H9 (cell line): Measurements from ENCODE around the gene PLCZ1. TPM values are rescaled to one million over a fixed set of nuclear protein-coding genes. Genes with fewer than 3 reads are reported as not detected.

Experiments used
- DNase-seq: peaks from one replicate; pipeline ENCODE4 v3.0.0-alpha.2; 2017
- H2AFZ ChIP-seq: one replicate; pipeline ENCODE4 v1.6.1; 2013; ENCODE audit warnings: mild to moderate bottlenecking, low read length, control low read depth, moderate library complexity
- H2AK5ac ChIP-seq: 2 replicates; pipeline ENCODE4 v1.6.1; 2013; ENCODE audit warnings: low read length, control low read depth, mixed read lengths; ENCODE audit not compliant: insufficient read length
- H2BK120ac ChIP-seq: one replicate; pipeline ENCODE4 v1.6.1; 2013; ENCODE audit warnings: low read depth, mild to moderate bottlenecking, low read length, control low read depth, inconsistent platforms; ENCODE audit not compliant: poor library complexity, severe bottlenecking
- H2BK12ac ChIP-seq: 2 replicates; pipeline ENCODE4 v1.6.1; 2013; ENCODE audit warnings: low read length, control low read depth, mixed read lengths, low read depth; ENCODE audit not compliant: insufficient read length
- H2BK15ac ChIP-seq: 2 replicates; pipeline ENCODE4 v1.6.1; 2013; ENCODE audit warnings: low read depth, low read length, control low read depth
- H2BK20ac ChIP-seq: one replicate; pipeline ENCODE4 v1.6.1; 2013; ENCODE audit warnings: low read depth, mild to moderate bottlenecking, low read length, control low read depth, inconsistent platforms; ENCODE audit not compliant: poor library complexity, severe bottlenecking
- H2BK5ac ChIP-seq: 2 replicates; pipeline ENCODE4 v1.6.1; 2013; ENCODE audit warnings: low read length, control low read depth, mixed read lengths; ENCODE audit not compliant: insufficient read length
- H3K14ac ChIP-seq: 2 replicates; pipeline ENCODE4 v1.6.1; 2013; ENCODE audit warnings: low read length, control low read depth; ENCODE audit not compliant: insufficient read depth
- H3K18ac ChIP-seq: 2 replicates; pipeline ENCODE4 v1.6.1; 2013; ENCODE audit warnings: low read depth, mild to moderate bottlenecking, mixed read lengths, low read length, control low read depth; ENCODE audit not compliant: insufficient read length
- H3K23ac ChIP-seq: 2 replicates; pipeline ENCODE4 v1.6.1; 2013; ENCODE audit warnings: low read length, control low read depth, mixed read lengths, low read depth; ENCODE audit not compliant: insufficient read length
- H3K23me2 ChIP-seq: 2 replicates; pipeline ENCODE4 v1.6.1; 2013; ENCODE audit warnings: low read depth, mild to moderate bottlenecking, mixed read lengths, low read length, control low read depth; ENCODE audit not compliant: insufficient read length, poor library complexity, severe bottlenecking
- H3K27ac ChIP-seq: 2 replicates; pipeline ENCODE4 v1.5.1; 2013; ENCODE audit warnings: low read length, control low read depth, mixed read lengths, low read depth; ENCODE audit not compliant: insufficient read length
- H3K27me3 ChIP-seq: 2 replicates; pipeline ENCODE4 v1.6.1; 2013; ENCODE audit warnings: low read length, control low read depth, inconsistent platforms; ENCODE audit not compliant: insufficient read depth
- H3K4ac ChIP-seq: 2 replicates; pipeline ENCODE4 v1.6.1; 2013; ENCODE audit warnings: low read depth, mild to moderate bottlenecking, control low read depth, inconsistent platforms, low read length, moderate library complexity
- H3K4me1 ChIP-seq: 2 replicates; pipeline ENCODE4 v1.6.1; 2013; ENCODE audit warnings: low read length, control low read depth, inconsistent platforms; ENCODE audit not compliant: insufficient read depth
- H3K4me2 ChIP-seq: 2 replicates; pipeline ENCODE4 v1.6.1; 2013; ENCODE audit warnings: low read length, control low read depth, mixed read lengths; ENCODE audit not compliant: insufficient read length, insufficient read depth
- H3K56ac ChIP-seq: 2 replicates; pipeline ENCODE4 v1.6.1; 2013; ENCODE audit warnings: low read depth, mild to moderate bottlenecking, mixed read lengths, low read length, control low read depth; ENCODE audit not compliant: insufficient read length
- H3K79me1 ChIP-seq: 2 replicates; pipeline ENCODE4 v1.6.1; 2013; ENCODE audit warnings: low read depth, mild to moderate bottlenecking, moderate library complexity, low read length, control low read depth, inconsistent platforms; ENCODE audit not compliant: insufficient read depth, poor library complexity, severe bottlenecking
- H3K79me2 ChIP-seq: 2 replicates; pipeline ENCODE4 v1.6.1; 2013; ENCODE audit warnings: low read length, control low read depth, inconsistent platforms; ENCODE audit not compliant: insufficient read depth
- H3K9ac ChIP-seq: 2 replicates; pipeline ENCODE4 v1.6.1; 2013; ENCODE audit warnings: low read length, control low read depth, mixed read lengths; ENCODE audit not compliant: insufficient read length; ENCODE audit errors: extremely low read depth
- H3K9me3 ChIP-seq: one replicate; pipeline ENCODE4 v1.6.1; 2013; ENCODE audit warnings: low read depth, low read length, inconsistent platforms; ENCODE audit not compliant: control insufficient read depth
- H3T11ph ChIP-seq: one replicate; pipeline ENCODE4 v1.6.1; 2013; ENCODE audit warnings: mild to moderate bottlenecking, low read length, control low read depth, inconsistent platforms
- H4K20me1 ChIP-seq: one replicate; pipeline ENCODE4 v1.6.1; 2013; ENCODE audit not compliant: control insufficient read depth, insufficient read length, insufficient read depth
- H4K5ac ChIP-seq: 2 replicates; pipeline ENCODE4 v1.6.1; 2013; ENCODE audit warnings: low read depth, mild to moderate bottlenecking, mixed read lengths, low read length, control low read depth; ENCODE audit not compliant: insufficient read length
- H4K8ac ChIP-seq: replicated peaks from 2 replicates; pipeline ENCODE4 v1.6.1; 2013; ENCODE audit warnings: low read length, control low read depth, mixed read lengths, low read depth; ENCODE audit not compliant: insufficient read length
- H4K91ac ChIP-seq: 2 replicates; pipeline ENCODE4 v1.6.1; 2013; ENCODE audit warnings: low read depth, mild to moderate bottlenecking, moderate library complexity, mixed read lengths, low read length, control low read depth; ENCODE audit not compliant: insufficient read length
- H3K27ac Mint-ChIP-seq, 3 experiments: 2 replicates in 2 of 3; 3 replicates in 1 of 3; pipeline ENCODE4 v1.8.0; 2020 to 2021; ENCODE audit warnings: mixed read lengths in 3 of 3, mild to moderate bottlenecking in 1 of 3, moderate library complexity in 1 of 3
- H3K27me3 Mint-ChIP-seq: 2 replicates; pipeline ENCODE4 v1.8.0; 2021; ENCODE audit warnings: low read depth, mild to moderate bottlenecking, moderate library complexity, mixed read lengths
- H3K36me3 Mint-ChIP-seq, 3 experiments: 2 replicates in 2 of 3; 3 replicates in 1 of 3; pipeline ENCODE4 v1.8.0; 2020 to 2021; ENCODE audit warnings: low read depth in 3 of 3, mixed read lengths in 3 of 3; ENCODE audit not compliant: insufficient read depth in 1 of 3
- H3K4me1 Mint-ChIP-seq, 2 experiments: 2 replicates each; pipeline ENCODE4 v1.8.0; 2020; ENCODE audit warnings: mixed read lengths in 2 of 2
- H3K4me3 Mint-ChIP-seq, 2 experiments: 2 replicates in 1 of 2; 3 replicates in 1 of 2; pipeline ENCODE4 v1.8.0; 2020 to 2021; ENCODE audit warnings: mild to moderate bottlenecking in 2 of 2, mixed read lengths in 2 of 2, moderate library complexity in 1 of 2
- H3K9me3 Mint-ChIP-seq, 2 experiments: 2 replicates in 1 of 2; 3 replicates in 1 of 2; pipeline ENCODE4 v1.8.0; 2020; ENCODE audit warnings: mild to moderate bottlenecking in 2 of 2, mixed read lengths in 2 of 2, moderate library complexity in 1 of 2
- CTCF ChIP-seq: fragments of 200-600 bp; sonication (generic); conservative IDR thresholded peaks from 3 replicates; pipeline ENCODE4 v1.8.0; 2021; ENCODE audit warnings: antibody characterized with exemption, mild to moderate bottlenecking
- WGBS: extraction: QIAGEN DNeasy Blood & Tissue Kit; methylation state at CpG from one replicate; pipeline ENCODE4 v1.1.7; 2013; ENCODE audit warnings: missing lambda C conversion rate, low lambda C conversion rate, mixed read lengths; ENCODE audit not compliant: insufficient read length; ENCODE audit errors: extremely low coverage; 5-methylcytosine and 5-hydroxymethylcytosine counted together
- total RNA-seq: library from RNA; stranded (reverse); gene quantifications from 2 replicates; pipeline ENCODE4 v1.2.1, GENCODE V29; 2021

Gene PLCZ1
- total RNA-seq, 1 experiment from 2014 or later, result not detected

DNA sequence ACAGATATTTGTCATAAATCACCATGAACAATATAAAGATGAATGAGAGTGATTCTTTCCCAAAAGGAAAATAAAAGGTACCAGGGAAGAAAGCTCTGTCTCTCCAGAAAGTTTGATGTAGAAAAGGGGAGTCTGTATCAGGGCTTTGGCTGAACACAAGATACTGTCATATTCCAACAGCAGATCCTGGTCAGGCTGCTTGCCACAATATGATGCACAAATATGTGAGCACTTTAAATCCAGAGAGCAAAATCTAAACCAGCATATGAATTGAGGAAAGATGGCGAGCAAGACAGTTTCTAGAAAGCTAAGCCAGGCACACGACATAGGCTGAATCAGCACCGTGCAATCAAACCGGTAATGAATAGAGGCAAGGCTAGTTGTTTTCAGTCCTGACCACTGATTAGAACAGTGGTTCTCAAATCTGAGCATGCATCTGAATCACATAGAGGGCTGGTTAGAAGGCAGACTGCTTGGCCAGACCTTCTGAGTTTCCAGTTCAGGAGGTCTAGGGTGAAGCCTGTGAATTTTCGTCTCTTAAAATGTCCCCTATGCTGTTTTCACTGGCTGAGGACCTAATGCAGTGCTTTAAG is 60.7 kb downstream of the PLCZ1 start:
- H3K4me3 Mint-ChIP-seq, result no peak overlapping the region
- H3K9me3 Mint-ChIP-seq, result no peaks in the 10 kb centered on the region
- no peaks in the 10 kb centered on the region for H3K4me1 ChIP-seq
- no peaks in the 10 kb centered on the region for H3K79me1 ChIP-seq
- WGBS, result no CpG with 5 or more reads among the region's 5 CpGs
- no peak overlapping the region for H4K91ac ChIP-seq
- no peak overlapping the region for H2BK15ac ChIP-seq
- no peak overlapping the region for H2BK120ac ChIP-seq
- no peak overlapping the region for H2AFZ ChIP-seq
- no peak overlapping the region for H2AK5ac ChIP-seq
- H3K79me2 ChIP-seq, result no peaks in the 10 kb centered on the region
- H3K27me3 Mint-ChIP-seq, result peaks cover 8% of the 10 kb centered on the region; the same call in 1 of the 2 replicates
- H3K9me3 ChIP-seq, result no peaks in the 10 kb centered on the region
- H2BK12ac ChIP-seq, result no peak overlapping the region
- no peak for DNase-seq
- H3K4ac ChIP-seq, result no peak overlapping the region
- H3K4me1 Mint-ChIP-seq, result peaks cover 12 to 22% of the 10 kb centered on the region in 2 experiments
- no peak overlapping the region for H2BK5ac ChIP-seq
- H4K20me1 ChIP-seq, result no peaks in the 10 kb centered on the region
- H2BK20ac ChIP-seq, result no peak overlapping the region
- no peak overlapping the region for H3K14ac ChIP-seq
- no peaks in the 10 kb centered on the region for H3K27me3 ChIP-seq
- no peak overlapping the region for H4K8ac ChIP-seq
- no peak overlapping the region for H3K23ac ChIP-seq
- no peaks in the 10 kb centered on the region for H3K23me2 ChIP-seq
- H3K36me3 Mint-ChIP-seq, result peaks cover 0 to 1% (median 0%) of the 10 kb centered on the region in 3 experiments; a peak in 1 of 7 replicates
- H3T11ph ChIP-seq, result no peak overlapping the region
- H3K56ac ChIP-seq, result no peak overlapping the region
- H3K4me2 ChIP-seq, result no peak overlapping the region
- H3K18ac ChIP-seq, result no peak overlapping the region
- H3K27ac Mint-ChIP-seq, result no peak overlapping the region; a peak in 1 of 7 replicates
- no peak for TF ChIP-seq CTCF
- no peak overlapping the region for H4K5ac ChIP-seq
- no peak overlapping the region for H3K27ac ChIP-seq
- no peak overlapping the region for H3K9ac ChIP-seq
